Liver (tissue), 9 donors: ENCODE data around the gene CTPS1. TPM values are rescaled to one million over a fixed set of nuclear protein-coding genes. Genes with fewer than 3 reads are reported as not detected.
A peak's percentile ranks its signal among the peaks of the same experiment; 100 is the strongest.

ENCODE experiments used
- DNase-seq: peaks from one replicate; pipeline ENCODE4 v3.0.0-alpha.2; 2017; ENCODE audit warnings: low spot score
- H3K27ac ChIP-seq, 2 donors: one replicate each; pipeline ENCODE4 v1.7.0; 2013; ENCODE audit warnings: inconsistent platforms in 2 of 2, low read length in 2 of 2, control low read depth in 1 of 2, low read depth in 1 of 2, mild to moderate bottlenecking in 1 of 2
- H3K27me3 ChIP-seq, 4 donors: one replicate each; pipeline versions ENCODE4 v1.6.1 to v1.7.0; 2013; ENCODE audit warnings: low read length in 3 of 4, inconsistent platforms in 1 of 4, mild to moderate bottlenecking in 1 of 4, moderate library complexity in 1 of 4; ENCODE audit not compliant: control insufficient read depth in 4 of 4, insufficient read depth in 4 of 4
- H3K36me3 ChIP-seq, 4 donors: one replicate each; pipeline versions ENCODE4 v1.6.1 to v1.7.0; 2013; ENCODE audit warnings: low read length in 3 of 4, mild to moderate bottlenecking in 3 of 4, low read depth in 1 of 4, moderate library complexity in 1 of 4; ENCODE audit not compliant: control insufficient read depth in 4 of 4, insufficient read depth in 3 of 4
- H3K4me1 ChIP-seq, 4 donors: one replicate each; pipeline versions ENCODE4 v1.6.1 to v1.7.0; 2013; ENCODE audit warnings: low read length in 3 of 4, mild to moderate bottlenecking in 3 of 4, moderate library complexity in 1 of 4; ENCODE audit not compliant: control insufficient read depth in 4 of 4, insufficient read depth in 4 of 4
- H3K4me3 ChIP-seq, 3 donors: one replicate each; pipeline versions ENCODE4 v1.6.1 to v1.7.0; 2013; ENCODE audit warnings: low read length in 3 of 3, control low read depth in 1 of 3, low read depth in 1 of 3, mild to moderate bottlenecking in 1 of 3
- H3K9ac ChIP-seq, 2 donors: one replicate each; pipeline ENCODE4 v1.7.0; 2013; ENCODE audit warnings: low read length in 2 of 2, mild to moderate bottlenecking in 2 of 2, moderate library complexity in 2 of 2, control low read depth in 1 of 2, low read depth in 1 of 2
- H3K9me3 ChIP-seq, 4 donors: one replicate each; pipeline versions ENCODE4 v1.6.1 to v1.7.0; 2013; ENCODE audit warnings: low read length in 3 of 4; ENCODE audit not compliant: control insufficient read depth in 4 of 4
- EGR1 ChIP-seq, 2 donors: IDR thresholded peaks; 2 replicates each; pipeline ENCODE4 v1.6.1; 2016 to 2018; ENCODE audit warnings: antibody characterized with exemption in 2 of 2, low read depth in 2 of 2
- FOXA1 ChIP-seq: IDR thresholded peaks from 2 replicates; pipeline ENCODE4 v1.6.1; 2016; ENCODE audit warnings: antibody characterized with exemption
- FOXA2 ChIP-seq: IDR thresholded peaks from 2 replicates; pipeline ENCODE4 v1.6.1; 2016; ENCODE audit warnings: antibody characterized with exemption
- GABPA ChIP-seq, 2 donors: IDR thresholded peaks in 1 of 2; conservative IDR thresholded peaks in 1 of 2; 2 replicates each; pipeline ENCODE4 v1.6.1; 2016; ENCODE audit warnings: antibody characterized with exemption in 2 of 2, mild to moderate bottlenecking in 1 of 2, moderate library complexity in 1 of 2
- HNF4A ChIP-seq, 2 donors: conservative IDR thresholded peaks; 2 replicates each; pipeline ENCODE4 v1.6.1; 2016; ENCODE audit warnings: antibody characterized with exemption in 2 of 2, mild to moderate bottlenecking in 2 of 2
- HNF4G ChIP-seq: IDR thresholded peaks from 2 replicates; pipeline ENCODE4 v1.6.1; 2016; ENCODE audit warnings: antibody characterized with exemption
- JUND ChIP-seq, 2 donors: IDR thresholded peaks; 2 replicates each; pipeline ENCODE4 v1.6.1; 2016; ENCODE audit warnings: antibody characterized with exemption in 2 of 2
- NR2F2 ChIP-seq: IDR thresholded peaks from 2 replicates; pipeline ENCODE4 v1.6.1; 2016; ENCODE audit warnings: antibody characterized with exemption
- RAD21 ChIP-seq, 2 donors: IDR thresholded peaks; 2 replicates each; pipeline ENCODE4 v1.6.1; 2016; ENCODE audit warnings: antibody characterized with exemption in 2 of 2, mild to moderate bottlenecking in 2 of 2
- RXRA ChIP-seq, 2 donors: IDR thresholded peaks; 2 replicates each; pipeline ENCODE4 v1.6.1; 2017 to 2018; ENCODE audit warnings: antibody characterized with exemption in 2 of 2, mild to moderate bottlenecking in 1 of 2
- SP1 ChIP-seq: IDR thresholded peaks from 2 replicates; pipeline ENCODE4 v1.6.1; 2018; ENCODE audit warnings: antibody characterized with exemption, mild to moderate bottlenecking
- TAF1 ChIP-seq: conservative IDR thresholded peaks from 2 replicates; pipeline ENCODE4 v1.6.1; 2016; ENCODE audit warnings: antibody characterized with exemption, mild to moderate bottlenecking
- YY1 ChIP-seq: IDR thresholded peaks from 2 replicates; pipeline ENCODE4 v1.6.1; 2016; ENCODE audit warnings: antibody characterized with exemption, mild to moderate bottlenecking
- WGBS: extraction: QIAGEN DNeasy Blood & Tissue Kit; methylation state at CpG from one replicate; pipeline ENCODE4 v1.1.7; 2013; 5-methylcytosine and 5-hydroxymethylcytosine counted together
- polyA plus RNA-seq, 2 donors: library from polyadenylated mRNA; stranded (reverse) in 1 of 2; unstranded in 1 of 2; fragments of 200-250 nt in 1 of 2; fragments of >200 nt in 1 of 2; fragmentation: Nextera tagmentation in 1 of 2; extraction: Ambion mirVana in 1 of 2; gene quantifications; one replicate each; pipeline versions ENCODE4 v1.2.1 to v1.2.3, GENCODE V29; 2013 to 2015
- total RNA-seq, 2 donors: library from RNA; depleted of rRNA; stranded (reverse); fragments of >200 nt; gene quantifications; one replicate each; pipeline ENCODE4 v1.2.3, GENCODE V29; 2014
- TF ChIP-seq, protein P1 (sequence below): IDR thresholded peaks from 2 replicates; pipeline ENCODE4 v1.6.1; 2016; ENCODE audit warnings: antibody characterized with exemption
- TF ChIP-seq, protein P2 (sequence below): fragments of 150-350 bp; IDR thresholded peaks from 2 replicates; pipeline ENCODE4 v1.5.1; 2017; ENCODE audit warnings: improper control_type of control experiment, low read depth, low read length; ENCODE audit not compliant: missing input control
- TF ChIP-seq, protein P3 (sequence below): IDR thresholded peaks from 2 replicates; pipeline ENCODE4 v1.6.1; 2016; ENCODE audit warnings: antibody characterized with exemption
- TF ChIP-seq, protein P4 (sequence below): IDR thresholded peaks from 2 replicates; pipeline ENCODE4 v1.6.1; 2016; ENCODE audit warnings: antibody characterized with exemption, mild to moderate bottlenecking
- TF ChIP-seq, protein P5 (sequence below): IDR thresholded peaks from 2 replicates; pipeline ENCODE4 v1.6.1; 2016; ENCODE audit warnings: antibody characterized with exemption
- donor health status: healthy.
- donor health status: healthy.
- donor health status: healthy.
- donor health status: healthy.
- donor health status: healthy.

CTPS1 gene
- total and polyA plus RNA-seq, 4 donors = 13.6 to 46.9 (median 19.8) TPM

DNA sequence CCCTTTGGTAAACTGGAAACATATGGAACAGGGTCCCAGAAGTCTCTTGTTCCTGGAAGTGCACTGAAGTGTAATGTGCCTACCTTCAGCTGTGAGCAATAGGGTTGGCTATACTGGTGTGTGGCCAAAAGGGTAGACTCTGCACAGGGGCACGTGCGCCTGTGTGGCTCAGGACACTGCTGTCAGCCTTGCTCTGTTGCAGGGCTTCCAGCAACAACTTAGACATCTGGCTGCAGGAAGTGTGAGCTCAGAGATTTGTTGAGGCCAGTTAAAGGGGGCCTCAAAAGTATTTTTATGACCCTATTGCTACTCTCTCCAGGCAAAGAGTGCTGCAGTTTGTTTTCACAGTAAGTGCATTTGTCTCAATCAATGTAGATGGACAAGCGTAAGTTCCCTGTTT lies 7.5 kb downstream of the CTPS1 start:
- Histone ChIP-seq H3K27me3 (no peaks in the 10 kb centered on the region), H3K36me3 (peaks cover 3 to 13% (median 7%) of the 10 kb centered on the region in 4 donors)
- WGBS = 41% methylated on average over 3 of the region's 3 CpGs

DNA sequence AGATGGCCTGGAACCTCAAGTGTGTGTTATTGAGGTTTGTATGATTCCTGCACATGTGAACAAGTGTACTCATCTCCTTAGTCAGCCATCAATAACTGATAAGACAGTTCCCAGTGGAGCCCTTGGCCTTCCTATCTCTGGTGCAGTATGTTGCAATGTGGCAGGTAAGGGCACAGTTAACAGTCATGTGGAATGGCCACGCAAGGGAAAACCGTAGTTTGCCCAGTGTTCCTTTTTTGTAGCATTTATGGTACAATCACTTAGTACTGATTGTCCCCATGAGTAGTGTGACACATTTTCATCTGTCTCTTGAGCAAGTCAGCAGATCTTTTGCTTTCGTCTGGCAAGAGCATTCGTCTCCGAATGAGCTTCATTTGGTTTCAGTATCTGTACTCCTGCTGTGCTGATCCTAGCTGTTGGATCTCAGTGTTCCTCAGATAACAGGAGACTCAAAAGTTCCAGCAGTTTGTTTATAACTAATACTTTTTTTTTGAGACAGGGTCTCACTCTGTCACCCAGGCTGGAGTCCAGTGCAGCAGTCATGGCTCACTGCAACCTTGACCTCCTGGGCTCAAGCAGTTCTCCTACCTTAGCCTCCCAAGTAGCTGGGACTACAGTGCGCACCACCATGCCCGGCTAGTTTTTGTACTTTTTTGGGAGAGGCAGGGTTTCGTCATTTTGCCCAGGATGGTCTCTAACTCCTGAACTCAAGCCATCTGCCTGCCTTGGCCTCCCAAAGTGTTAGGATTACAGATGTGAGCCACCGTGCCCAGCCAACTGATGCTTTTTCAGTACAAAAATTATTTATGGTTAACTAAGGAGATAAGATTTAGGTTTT lies 8.2 kb downstream of the CTPS1 start:
- H3K27ac ChIP-seq = peak overlapping the region; percentile 83 to 84
- H3K36me3 ChIP-seq = peaks cover 3 to 16% (median 11%) of the 10 kb centered on the region in 4 donors
- H3K4me1 ChIP-seq = peaks cover 15 to 63% (median 37%) of the 10 kb centered on the region in 4 donors
- TF ChIP-seq EGR1 (IDR thresholded peaks at IDR 0.05; ENCODE audit: low read depth in 2 of 2) (peak in 1 of 2 donors; percentile 32), RXRA (IDR thresholded peaks at IDR 0.05) (peak; percentile 64 to 85), FOXA1 (no peak), RAD21 (IDR thresholded peaks at IDR 0.05) (no peak), YY1 (peak; percentile 73), HNF4A (conservative IDR thresholded peaks at IDR 0.05) (peak; percentile 49 to 79), NR2F2 (no peak), SP1 (peak; percentile 59), GABPA (IDR thresholded peaks at IDR 0.05 in 1 of 2, conservative IDR thresholded peaks at IDR 0.05 in 1 of 2) (no peak), HNF4G (no peak), TAF1 (peak; percentile 55), JUND (IDR thresholded peaks at IDR 0.05) (peak; percentile 33 to 56)
- TF ChIP-seq, protein P1, sequence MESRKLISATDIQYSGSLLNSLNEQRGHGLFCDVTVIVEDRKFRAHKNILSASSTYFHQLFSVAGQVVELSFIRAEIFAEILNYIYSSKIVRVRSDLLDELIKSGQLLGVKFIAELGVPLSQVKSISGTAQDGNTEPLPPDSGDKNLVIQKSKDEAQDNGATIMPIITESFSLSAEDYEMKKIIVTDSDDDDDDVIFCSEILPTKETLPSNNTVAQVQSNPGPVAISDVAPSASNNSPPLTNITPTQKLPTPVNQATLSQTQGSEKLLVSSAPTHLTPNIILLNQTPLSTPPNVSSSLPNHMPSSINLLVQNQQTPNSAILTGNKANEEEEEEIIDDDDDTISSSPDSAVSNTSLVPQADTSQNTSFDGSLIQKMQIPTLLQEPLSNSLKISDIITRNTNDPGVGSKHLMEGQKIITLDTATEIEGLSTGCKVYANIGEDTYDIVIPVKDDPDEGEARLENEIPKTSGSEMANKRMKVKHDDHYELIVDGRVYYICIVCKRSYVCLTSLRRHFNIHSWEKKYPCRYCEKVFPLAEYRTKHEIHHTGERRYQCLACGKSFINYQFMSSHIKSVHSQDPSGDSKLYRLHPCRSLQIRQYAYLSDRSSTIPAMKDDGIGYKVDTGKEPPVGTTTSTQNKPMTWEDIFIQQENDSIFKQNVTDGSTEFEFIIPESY = peak; percentile 21
- TF ChIP-seq, protein P2, sequence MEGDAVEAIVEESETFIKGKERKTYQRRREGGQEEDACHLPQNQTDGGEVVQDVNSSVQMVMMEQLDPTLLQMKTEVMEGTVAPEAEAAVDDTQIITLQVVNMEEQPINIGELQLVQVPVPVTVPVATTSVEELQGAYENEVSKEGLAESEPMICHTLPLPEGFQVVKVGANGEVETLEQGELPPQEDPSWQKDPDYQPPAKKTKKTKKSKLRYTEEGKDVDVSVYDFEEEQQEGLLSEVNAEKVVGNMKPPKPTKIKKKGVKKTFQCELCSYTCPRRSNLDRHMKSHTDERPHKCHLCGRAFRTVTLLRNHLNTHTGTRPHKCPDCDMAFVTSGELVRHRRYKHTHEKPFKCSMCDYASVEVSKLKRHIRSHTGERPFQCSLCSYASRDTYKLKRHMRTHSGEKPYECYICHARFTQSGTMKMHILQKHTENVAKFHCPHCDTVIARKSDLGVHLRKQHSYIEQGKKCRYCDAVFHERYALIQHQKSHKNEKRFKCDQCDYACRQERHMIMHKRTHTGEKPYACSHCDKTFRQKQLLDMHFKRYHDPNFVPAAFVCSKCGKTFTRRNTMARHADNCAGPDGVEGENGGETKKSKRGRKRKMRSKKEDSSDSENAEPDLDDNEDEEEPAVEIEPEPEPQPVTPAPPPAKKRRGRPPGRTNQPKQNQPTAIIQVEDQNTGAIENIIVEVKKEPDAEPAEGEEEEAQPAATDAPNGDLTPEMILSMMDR = no peak
- TF ChIP-seq, protein P3, sequence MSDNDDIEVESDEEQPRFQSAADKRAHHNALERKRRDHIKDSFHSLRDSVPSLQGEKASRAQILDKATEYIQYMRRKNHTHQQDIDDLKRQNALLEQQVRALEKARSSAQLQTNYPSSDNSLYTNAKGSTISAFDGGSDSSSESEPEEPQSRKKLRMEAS = peak; percentile 68
- TF ChIP-seq, protein P4, sequence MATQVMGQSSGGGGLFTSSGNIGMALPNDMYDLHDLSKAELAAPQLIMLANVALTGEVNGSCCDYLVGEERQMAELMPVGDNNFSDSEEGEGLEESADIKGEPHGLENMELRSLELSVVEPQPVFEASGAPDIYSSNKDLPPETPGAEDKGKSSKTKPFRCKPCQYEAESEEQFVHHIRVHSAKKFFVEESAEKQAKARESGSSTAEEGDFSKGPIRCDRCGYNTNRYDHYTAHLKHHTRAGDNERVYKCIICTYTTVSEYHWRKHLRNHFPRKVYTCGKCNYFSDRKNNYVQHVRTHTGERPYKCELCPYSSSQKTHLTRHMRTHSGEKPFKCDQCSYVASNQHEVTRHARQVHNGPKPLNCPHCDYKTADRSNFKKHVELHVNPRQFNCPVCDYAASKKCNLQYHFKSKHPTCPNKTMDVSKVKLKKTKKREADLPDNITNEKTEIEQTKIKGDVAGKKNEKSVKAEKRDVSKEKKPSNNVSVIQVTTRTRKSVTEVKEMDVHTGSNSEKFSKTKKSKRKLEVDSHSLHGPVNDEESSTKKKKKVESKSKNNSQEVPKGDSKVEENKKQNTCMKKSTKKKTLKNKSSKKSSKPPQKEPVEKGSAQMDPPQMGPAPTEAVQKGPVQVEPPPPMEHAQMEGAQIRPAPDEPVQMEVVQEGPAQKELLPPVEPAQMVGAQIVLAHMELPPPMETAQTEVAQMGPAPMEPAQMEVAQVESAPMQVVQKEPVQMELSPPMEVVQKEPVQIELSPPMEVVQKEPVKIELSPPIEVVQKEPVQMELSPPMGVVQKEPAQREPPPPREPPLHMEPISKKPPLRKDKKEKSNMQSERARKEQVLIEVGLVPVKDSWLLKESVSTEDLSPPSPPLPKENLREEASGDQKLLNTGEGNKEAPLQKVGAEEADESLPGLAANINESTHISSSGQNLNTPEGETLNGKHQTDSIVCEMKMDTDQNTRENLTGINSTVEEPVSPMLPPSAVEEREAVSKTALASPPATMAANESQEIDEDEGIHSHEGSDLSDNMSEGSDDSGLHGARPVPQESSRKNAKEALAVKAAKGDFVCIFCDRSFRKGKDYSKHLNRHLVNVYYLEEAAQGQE = no peak
- TF ChIP-seq, protein P5, sequence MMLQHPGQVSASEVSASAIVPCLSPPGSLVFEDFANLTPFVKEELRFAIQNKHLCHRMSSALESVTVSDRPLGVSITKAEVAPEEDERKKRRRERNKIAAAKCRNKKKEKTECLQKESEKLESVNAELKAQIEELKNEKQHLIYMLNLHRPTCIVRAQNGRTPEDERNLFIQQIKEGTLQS = no peak

More for the DNA sequence above, 7.5 kb downstream of the CTPS1 start:
- TF ChIP-seq TAF1 (no peak), FOXA2 (no peak), GABPA (IDR thresholded peaks at IDR 0.05 in 1 of 2, conservative IDR thresholded peaks at IDR 0.05 in 1 of 2) (no peak)
- TF ChIP-seq, protein P4 = no peak
- no peak for DNase-seq
- H3K9me3 ChIP-seq = no peaks in the 10 kb centered on the region
- no peak overlapping the region for H3K4me3 ChIP-seq
- peak overlapping the region; percentile 83 to 84 for H3K27ac ChIP-seq
- H3K9ac ChIP-seq = no peak overlapping the region
- H3K4me1 ChIP-seq = peaks cover 15 to 62% (median 38%) of the 10 kb centered on the region in 4 donors

More for the DNA sequence above, 8.2 kb downstream of the CTPS1 start:
- H3K4me3 ChIP-seq = peak overlapping the region in 1 of 3 donors; percentile 21
- no peak for DNase-seq
- peak overlapping the region in 1 of 2 donors; percentile 33 for H3K9ac ChIP-seq
- H3K9me3 ChIP-seq = no peaks in the 10 kb centered on the region
- no peaks in the 10 kb centered on the region for H3K27me3 ChIP-seq
- WGBS = 37% methylated on average over 9 of the region's 9 CpGs
